NCI-H146 treated with DMSO at 0.1 percent for 48 hours (cell line): ENCODE results near the gene BPGM.
"Not testable (repeated sequence)": the region's sequence is repeated elsewhere in the genome, so short reads cannot be mapped to it uniquely, and the experiment has no call there.

ENCODE experiments used
- DNase-seq: peaks from one replicate; lab custom pipeline; 2025; ENCODE audit not compliant: unreplicated experiment; lab: John Stamatoyannopoulos, UW

Gene BPGM

DNA sequence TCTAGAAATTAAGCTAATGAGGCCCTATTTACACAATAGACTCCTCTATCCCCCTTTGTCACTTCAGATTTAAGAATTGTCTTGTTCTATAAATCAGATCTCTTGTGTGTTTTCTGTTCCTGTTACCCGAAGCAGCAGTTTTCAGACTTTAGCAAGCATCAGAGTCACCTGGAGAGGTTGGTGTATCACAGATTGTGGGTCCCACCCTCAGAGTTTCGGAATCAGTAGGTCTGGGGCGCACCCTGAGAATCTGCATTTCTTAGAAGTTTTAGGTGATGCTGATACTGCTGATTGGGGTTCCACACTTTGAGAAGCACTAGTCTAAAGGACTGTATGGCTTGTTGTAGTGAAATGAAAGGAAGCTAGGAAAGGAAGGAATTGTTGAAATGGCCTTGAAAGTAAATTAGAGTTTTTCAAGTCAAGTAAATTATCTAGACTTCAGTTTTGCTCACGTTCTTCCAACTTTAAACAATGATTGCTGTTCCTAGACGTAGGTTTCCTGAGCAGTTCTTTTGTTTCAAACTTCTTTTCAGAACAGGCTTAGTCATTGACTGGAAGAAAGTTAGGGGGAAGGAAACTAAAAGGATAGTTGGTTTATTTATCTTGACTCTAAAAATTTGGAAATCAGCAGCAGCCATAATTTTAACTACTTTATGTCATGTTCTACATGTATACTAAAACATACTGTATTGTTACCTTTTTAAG, 15.7 kb downstream of the BPGM start:
- DNase-seq: no peak

GRCh38 chr7:134662871-134663205, 16.2 kb downstream of the BPGM start:
- no peak for DNase-seq

DNA sequence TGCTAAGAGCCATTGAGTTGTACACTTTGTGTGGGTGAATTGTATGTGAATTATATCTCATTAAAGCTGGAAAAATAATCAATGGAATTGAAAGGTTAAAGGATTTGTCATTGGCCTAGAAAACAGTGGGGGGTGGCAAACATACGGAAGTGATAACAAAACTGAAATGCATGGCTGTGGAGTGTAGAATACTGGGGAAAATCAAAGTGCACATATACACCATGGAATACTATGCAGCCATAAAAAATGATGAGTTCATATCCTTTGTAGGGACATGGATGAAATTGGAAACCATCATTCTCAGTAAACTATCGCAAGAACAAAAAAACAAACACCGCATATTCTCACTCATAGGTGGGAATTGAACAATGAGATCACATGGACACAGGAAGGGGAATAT, 18.4 kb downstream of the BPGM start:
- not testable (repeated sequence) for DNase-seq

DNA sequence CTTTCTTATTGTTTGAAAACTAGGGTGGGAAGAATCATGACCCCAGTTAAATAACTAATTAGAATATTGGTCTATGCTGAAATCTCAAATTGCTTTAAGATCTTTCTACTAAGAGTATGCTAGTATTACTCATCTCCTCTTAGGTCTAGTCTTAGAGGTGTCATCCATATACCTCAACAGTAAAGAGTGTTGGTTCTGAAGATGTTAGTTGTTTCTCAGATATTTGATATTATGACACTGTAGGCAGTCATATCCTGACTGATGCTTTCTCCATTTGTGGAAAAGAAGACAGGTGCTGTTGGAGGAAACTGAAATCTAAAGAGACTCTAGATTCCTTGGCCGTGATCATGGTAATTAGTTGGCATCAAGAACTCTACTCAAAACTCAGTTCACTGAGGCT, 21.2 kb downstream of the BPGM start:
- no peak for DNase-seq

- DNase-seq: no peak
Measured at GRCh38 chr7:134669388-134669787, 22.7 kb downstream of the BPGM start.

GRCh38 chr7:134669845-134670373, 23.3 kb downstream of the BPGM start:
- DNase-seq: no peak

GRCh38 chr7:134671609-134672008, 25.0 kb downstream of the BPGM start:
- no peak for DNase-seq

DNA sequence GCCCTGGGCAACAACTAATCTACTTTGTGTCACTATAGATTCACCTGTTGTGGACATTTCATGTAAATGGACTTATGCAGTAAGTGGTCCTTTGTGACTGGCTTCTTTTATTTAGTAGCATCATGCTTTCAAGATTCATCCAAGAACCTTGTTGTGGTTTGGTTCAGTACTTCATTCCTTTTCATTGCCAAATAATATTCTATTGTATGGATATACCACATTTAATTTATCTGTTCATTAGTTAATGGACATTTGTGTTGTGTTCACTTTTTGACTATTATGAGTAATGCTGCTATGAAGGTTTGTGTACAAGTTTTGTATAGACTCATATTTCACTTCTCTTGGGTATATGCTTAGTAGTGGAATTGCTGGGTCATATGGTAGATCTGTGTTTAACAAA, 27.8 kb downstream of the BPGM start:
- no peak for DNase-seq

- DNase-seq: no peak
Measured at GRCh38 chr7:134676743-134677142, 30.1 kb downstream of the BPGM start.

DNA sequence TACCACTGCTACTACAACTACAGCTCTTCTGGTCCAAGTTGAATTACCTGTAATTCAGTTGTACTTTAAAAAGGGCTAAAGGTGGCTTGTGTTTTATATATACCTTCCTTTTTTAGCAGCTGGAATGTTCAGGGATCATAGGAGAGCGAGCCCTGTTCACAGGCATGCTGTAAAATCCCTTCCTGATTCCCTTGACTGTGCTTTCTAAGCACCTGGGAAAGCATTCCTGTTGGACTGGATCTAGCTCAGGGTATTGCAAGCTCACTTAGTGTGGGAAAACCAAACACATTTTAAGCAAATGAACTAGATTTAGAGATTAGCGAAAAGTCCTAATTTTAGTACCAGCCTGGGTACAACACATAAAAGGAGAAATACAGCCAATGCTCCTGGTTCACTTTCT, 31.5 kb downstream of the BPGM start:
- no peak for DNase-seq

GRCh38 chr7:134679006-134679405, 32.4 kb downstream of the BPGM start:
- no peak for DNase-seq

GRCh38 chr7:134684165-134684564, 37.5 kb downstream of the BPGM start:
- DNase-seq: no peak

GRCh38 chr7:134685250-134685649, 38.6 kb downstream of the BPGM start:
- DNase-seq: no peak

DNA sequence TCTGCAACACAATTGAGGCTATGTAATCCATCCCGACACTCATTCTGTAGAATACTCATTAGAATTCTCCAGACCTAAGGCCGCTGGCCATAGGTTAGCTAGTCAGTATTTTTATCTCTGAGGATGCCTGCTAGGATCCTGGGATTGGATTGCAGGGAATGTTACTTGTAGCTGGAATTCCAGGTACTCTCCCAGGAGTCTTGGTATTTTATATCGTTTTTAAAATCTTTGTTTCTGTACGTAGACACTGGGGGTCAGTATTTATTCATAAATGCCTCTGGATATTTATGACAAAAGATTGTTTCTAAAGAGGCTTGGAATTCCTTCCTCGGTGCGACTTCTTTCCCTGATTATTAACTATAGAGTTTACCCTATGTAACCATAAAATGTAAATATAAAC, 40.1 kb downstream of the BPGM start:
- no peak for DNase-seq

- DNase-seq: not testable (repeated sequence)
Measured at GRCh38 chr7:134689550-134689949, 42.9 kb downstream of the BPGM start.

DNA sequence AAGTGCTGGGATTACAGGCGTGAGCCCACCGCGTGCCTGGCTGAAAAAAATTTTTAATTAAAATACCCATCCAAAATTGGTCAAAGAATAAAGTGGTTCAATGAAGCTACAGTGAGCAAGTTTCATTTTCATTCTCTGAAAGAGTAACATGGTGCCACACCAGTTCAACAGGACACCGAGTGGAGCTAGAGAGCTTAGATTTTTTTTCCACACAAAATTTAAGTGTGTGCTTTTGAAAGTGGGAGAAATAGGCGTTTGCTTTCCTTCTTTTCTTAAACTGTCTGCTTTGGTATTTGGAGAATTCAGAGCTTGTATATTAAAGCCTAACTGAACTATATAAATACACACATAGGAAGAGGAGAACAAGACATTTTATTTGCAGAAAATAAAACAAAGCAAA, 43.4 kb downstream of the BPGM start:
- DNase-seq: no peak

GRCh38 chr7:134690614-134691504, 44.2 kb downstream of the BPGM start:
- DNase-seq: no peak

- DNase-seq: no peak
Measured at GRCh38 chr7:134691546-134692343, 45.1 kb downstream of the BPGM start.

DNA sequence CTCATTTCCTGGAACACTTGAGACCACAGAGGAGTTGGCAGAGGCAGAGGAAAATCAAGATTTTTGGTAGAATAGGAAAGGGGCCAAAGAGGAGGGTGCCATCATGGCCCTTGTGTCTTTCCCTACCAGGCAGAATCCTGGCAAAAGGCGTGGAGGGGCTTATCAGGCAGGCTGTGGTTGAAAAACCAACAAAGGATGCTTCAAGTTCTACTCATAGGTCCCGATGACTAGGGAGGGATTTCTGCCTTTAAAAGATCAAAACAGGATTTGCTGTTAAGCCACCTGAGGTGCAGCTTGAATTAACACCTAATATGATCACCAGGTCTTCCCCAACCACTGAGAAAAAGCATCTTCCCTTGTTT, 45.7 kb downstream of the BPGM start:
- no peak for DNase-seq

- no peak for DNase-seq
Measured at GRCh38 chr7:134693256-134693655, 46.6 kb downstream of the BPGM start.

DNA sequence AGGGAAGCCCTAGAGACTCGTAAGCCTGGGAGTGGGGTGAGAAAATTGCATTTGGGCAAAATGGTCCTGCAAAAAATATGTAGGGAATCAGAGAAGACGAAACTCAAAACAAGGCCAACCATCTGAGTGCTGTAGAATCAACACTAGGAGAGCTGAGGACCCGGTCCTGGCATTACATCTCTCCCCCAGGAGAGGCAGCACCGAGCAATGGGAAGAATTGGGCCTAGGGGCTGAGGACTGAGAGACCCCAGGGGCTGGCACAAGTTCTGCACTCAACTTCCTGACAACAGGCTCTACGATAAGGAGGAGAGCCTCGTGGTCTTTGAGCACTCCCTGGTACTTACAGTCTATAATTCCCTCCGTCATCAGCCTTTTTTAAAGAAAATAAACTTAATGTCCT, 47.6 kb downstream of the BPGM start:
- DNase-seq: no peak

GRCh38 chr7:134694767-134695166, 48.1 kb downstream of the BPGM start:
- DNase-seq: no peak
